ENCODE data around the gene VASN. TPM values are rescaled to one million over a fixed set of nuclear protein-coding genes. Genes with fewer than 3 reads are reported as not detected.

The VASN gene
- total and polyA plus RNA-seq, 5 donors = 10.7 to 21.3 (median 12.2) TPM

DNA sequence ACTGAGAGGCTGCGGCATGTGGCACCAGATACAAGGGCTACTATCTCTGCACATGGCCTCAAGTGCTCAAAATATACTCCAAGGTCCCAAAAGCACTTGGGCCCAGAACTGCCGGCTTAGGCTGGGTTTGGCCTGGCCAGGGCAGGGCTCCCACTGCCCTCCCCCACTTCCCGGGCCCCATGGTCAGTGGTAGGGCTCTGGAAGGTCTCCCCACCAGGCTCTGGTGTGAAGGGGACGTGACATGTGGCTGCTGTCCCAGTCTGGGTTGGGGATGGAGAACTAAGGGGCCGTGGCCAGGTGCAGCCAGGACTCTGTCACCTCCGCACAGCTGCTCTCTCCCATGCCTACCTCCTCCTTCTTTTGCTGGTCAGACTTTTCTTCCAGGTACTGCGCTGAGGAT, 14.8 kb upstream of the VASN start:
- no peak for DNase-seq
- Histone ChIP-seq H3K9me3 (ENCODE audit: control insufficient read depth, low read length) (no peaks in the 10 kb centered on the region), H3K27me3 (ENCODE audit: control insufficient read depth, insufficient read depth) (no peaks in the 10 kb centered on the region), H3K27ac (ENCODE audit: low read length) (no peak overlapping the region), H3K4me3 (ENCODE audit: low read length) (no peak overlapping the region), H3K4me1 (ENCODE audit: control insufficient read depth, insufficient read depth, low read length) (no peaks in the 10 kb centered on the region)
- WGBS = 90% methylated on average over 7 of the region's 7 CpGs
- ATAC-seq = no peak
- intact Hi-C loops (cut with DNase I) = no loop called here

DNA sequence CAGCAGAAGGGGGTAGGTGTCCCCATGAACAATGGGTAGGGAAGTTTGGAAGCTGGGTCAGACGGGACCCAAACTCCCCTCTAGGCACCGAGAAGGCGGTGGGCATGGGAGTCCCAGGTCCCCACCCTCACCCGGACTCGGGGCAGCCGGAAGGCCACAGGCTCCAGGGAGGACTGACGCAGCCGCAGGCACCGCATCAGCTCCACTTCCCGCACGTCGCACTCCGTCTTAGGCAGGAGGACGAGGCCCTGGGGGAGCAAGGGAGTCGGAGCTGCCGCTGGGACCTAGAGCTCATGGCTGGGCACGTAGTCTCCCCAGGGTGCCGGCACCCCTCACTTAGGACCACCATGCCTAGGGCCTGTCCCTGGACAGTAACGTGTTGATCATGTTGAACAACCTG, 13.4 kb upstream of the VASN start:
- ATAC-seq (no peak), DNase-seq (peak in 2 of 3 donors; percentile 51 to 60)
- no peak overlapping the region for H3K4me3 ChIP-seq (ENCODE audit: low read length)
- H3K9me3 ChIP-seq (ENCODE audit: control insufficient read depth, low read length) = no peaks in the 10 kb centered on the region
- H3K4me1 ChIP-seq (ENCODE audit: control insufficient read depth, insufficient read depth, low read length) = no peaks in the 10 kb centered on the region
- 97% methylated on average over 19 of the region's 19 CpGs for WGBS
- no peaks in the 10 kb centered on the region for H3K27me3 ChIP-seq (ENCODE audit: control insufficient read depth, insufficient read depth)
- intact Hi-C loops (cut with DNase I) = loop anchor here in 2 of 4 donors (2.0 kb wide), 2 partner anchors 45 to 49 kb away; no protein-coding TSS in a partner anchor
- no peak overlapping the region for H3K27ac ChIP-seq (ENCODE audit: low read length)

DNA sequence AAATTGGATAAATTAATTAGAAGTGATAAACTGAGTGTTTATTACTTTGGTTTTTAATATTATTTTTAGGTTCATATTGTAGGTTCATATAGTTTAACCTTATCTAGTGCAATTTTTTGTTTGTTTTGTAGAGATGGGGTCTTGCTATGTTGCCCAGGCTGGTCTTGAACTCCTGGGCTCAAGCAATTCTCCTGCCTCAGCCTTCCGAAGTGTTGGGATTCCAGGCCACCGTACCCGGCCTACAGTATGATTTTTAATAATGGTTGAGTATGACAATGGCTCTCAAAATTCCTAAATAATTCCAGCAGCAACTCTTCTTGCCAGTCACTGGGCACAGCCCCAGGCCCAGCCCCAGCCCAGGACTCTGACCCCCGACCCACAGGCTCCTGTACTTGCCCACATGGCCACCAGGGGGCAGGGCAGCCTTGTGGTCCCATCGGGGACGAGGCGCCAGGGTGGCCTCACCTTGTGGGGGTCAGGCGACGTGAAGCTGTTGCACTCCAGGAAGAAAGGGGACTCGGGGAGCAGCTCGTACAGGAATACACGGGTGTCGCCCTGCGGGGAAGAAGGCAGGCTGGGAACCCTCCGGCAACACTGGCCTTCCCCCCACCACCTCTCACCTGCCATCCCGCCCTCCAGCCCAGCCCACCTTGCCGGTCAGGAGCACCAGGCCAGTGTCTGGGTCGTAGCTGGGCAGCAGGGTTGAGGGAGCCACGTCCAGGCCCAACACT, 12.7 kb upstream of the VASN start:
- no peak overlapping the region for H3K27ac ChIP-seq (ENCODE audit: low read length)
- WGBS = 44% methylated on average over 19 of the region's 19 CpGs
- intact Hi-C loops (cut with DNase I) = loop anchor here (1.0 to 2.0 kb wide), 3 partner anchors 43 to 48 kb away; no protein-coding TSS in a partner anchor
- no peaks in the 10 kb centered on the region for H3K27me3 ChIP-seq (ENCODE audit: control insufficient read depth, insufficient read depth)
- no peaks in the 10 kb centered on the region for H3K4me1 ChIP-seq (ENCODE audit: control insufficient read depth, insufficient read depth, low read length)
- DNase-seq (peak; percentile 70 to 88 (median 88)), ATAC-seq (peak; percentile 64)
- H3K4me3 ChIP-seq (ENCODE audit: low read length) = no peak overlapping the region
- H3K9me3 ChIP-seq (ENCODE audit: control insufficient read depth, low read length) = no peaks in the 10 kb centered on the region

DNA sequence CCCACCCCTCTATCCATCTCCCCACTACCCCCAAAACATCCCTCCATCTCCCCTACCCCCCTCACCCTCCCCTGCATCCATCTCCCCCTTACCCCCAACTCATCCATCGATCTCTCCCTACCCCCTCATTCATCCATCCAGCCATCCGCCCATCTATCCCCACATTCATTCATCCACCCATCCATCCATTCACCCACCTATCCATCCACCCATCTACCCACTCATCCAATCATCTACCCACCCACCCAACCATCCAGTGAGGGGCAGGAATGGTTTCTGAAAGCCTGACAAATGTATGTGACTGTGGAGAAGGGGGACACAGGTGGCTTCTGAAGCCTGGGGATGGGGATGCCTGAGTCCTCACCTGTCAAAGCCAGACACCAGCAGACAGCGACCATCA, 11.7 kb upstream of the VASN start:
- Histone ChIP-seq H3K9me3 (ENCODE audit: control insufficient read depth, low read length) (no peaks in the 10 kb centered on the region), H3K4me1 (ENCODE audit: control insufficient read depth, insufficient read depth, low read length) (no peaks in the 10 kb centered on the region), H3K27me3 (ENCODE audit: control insufficient read depth, insufficient read depth) (no peaks in the 10 kb centered on the region), H3K27ac (ENCODE audit: low read length) (no peak overlapping the region), H3K4me3 (ENCODE audit: low read length) (no peak overlapping the region)
- intact Hi-C loops (cut with DNase I) = loop anchor here (1.0 to 2.0 kb wide), 3 partner anchors 42 to 47 kb away; no protein-coding TSS in a partner anchor
- WGBS = 93% methylated on average over 3 of the region's 3 CpGs
- ATAC-seq = no peak
- no peak for DNase-seq

DNA sequence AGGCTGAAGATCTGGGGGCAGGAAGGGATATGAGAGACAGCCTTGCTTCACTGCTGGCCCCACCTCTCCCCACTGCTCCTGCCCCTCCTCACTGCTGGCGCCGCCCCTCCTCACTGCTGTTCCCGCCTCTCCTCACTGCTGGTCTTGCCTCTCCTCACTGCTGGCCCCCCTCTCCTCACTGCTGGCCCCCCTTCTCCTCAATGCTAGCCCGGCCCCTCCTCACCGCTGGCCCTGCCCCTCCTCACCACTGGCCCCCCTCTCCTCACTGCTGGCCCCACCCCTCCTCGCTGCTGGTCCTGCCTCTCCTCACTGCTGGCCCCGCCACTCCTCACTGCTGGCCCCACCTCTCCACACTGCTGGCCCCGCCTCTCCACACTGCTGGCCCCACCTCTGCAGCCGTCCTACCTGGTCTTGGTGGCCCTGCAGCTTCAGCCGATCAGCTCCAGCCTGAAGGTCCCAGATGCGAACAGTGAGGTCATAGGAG, 11.1 kb upstream of the VASN start:
- no peaks in the 10 kb centered on the region for H3K9me3 ChIP-seq (ENCODE audit: control insufficient read depth, low read length)
- 95% methylated on average over 11 of the region's 11 CpGs for WGBS
- H3K27ac ChIP-seq (ENCODE audit: low read length) = no peak overlapping the region
- H3K4me3 ChIP-seq (ENCODE audit: low read length) = no peak overlapping the region
- ATAC-seq (no peak), DNase-seq (peak in 2 of 3 donors; percentile 54 to 57)
- intact Hi-C loops (cut with DNase I) = no loop called here
- H3K4me1 ChIP-seq (ENCODE audit: control insufficient read depth, insufficient read depth, low read length) = no peaks in the 10 kb centered on the region
- H3K27me3 ChIP-seq (ENCODE audit: control insufficient read depth, insufficient read depth) = no peaks in the 10 kb centered on the region

DNA sequence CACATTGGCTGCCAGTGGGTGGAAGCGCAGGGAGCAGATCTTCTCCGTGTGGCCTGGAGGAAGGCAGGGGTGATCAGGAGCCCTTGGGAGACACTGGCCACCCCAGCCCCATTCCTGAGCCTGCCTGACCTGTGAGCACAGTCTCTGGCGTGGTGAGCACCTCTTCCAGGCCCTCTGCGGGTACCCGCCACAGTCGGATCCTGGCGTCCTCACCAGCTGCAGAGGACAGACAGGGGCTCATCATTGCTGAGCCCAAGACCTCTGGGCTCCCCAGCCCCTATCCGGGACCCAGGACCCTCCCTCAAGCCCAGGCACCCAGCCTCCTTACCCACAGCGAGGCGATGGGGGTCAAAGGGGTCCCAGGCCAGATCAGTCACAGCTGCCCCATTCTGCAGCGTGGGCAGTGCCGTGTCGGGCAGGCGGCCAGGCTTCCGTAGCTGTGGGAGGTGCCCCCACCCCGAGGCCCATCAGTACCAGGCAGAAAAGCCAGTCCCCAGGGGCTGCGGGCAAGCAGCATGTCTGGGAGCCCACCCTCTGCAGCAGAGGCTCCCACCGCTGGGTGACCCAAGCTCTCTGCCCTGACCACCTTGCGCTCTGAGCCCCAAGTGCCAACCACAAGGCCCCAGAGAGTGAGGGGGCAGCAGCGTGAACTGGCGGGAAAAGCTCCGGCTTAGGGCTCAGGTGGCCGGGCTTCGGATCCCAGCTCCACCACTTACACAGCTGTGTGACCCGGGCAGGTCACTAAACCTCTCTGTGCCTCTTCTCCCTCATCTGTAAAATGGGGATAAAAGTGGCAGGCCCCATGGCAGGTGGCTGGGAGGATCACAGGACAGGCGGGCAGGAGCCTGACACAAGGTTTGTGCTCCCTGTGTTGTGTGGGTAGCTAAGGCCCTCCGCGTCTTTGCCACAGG, 10.4 kb upstream of the VASN start:
- no peaks in the 10 kb centered on the region for H3K4me1 ChIP-seq (ENCODE audit: control insufficient read depth, insufficient read depth, low read length)

DNA sequence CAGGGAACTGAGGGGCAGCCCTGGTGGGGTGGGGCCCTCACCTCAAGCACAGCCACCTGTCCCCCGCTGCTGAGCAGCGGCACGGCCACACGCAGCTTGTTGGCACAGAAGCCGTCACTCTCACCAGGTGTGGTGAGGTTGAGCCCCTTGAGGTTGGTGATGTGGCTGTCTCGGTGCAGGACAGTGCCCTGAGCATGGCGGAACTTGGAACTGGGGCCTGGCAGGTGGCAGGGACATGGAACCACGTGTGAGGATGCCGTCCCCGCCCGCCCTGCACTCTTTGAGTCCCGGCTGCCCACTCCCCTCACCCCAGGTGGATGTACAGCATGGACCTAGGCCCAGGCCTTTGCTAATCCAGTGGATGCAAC, 9.7 kb upstream of the VASN start:
- no peak for DNase-seq
- ATAC-seq = no peak
- Histone ChIP-seq H3K27me3 (ENCODE audit: control insufficient read depth, insufficient read depth) (no peaks in the 10 kb centered on the region), H3K27ac (ENCODE audit: low read length) (no peak overlapping the region), H3K4me3 (ENCODE audit: low read length) (no peak overlapping the region), H3K4me1 (ENCODE audit: control insufficient read depth, insufficient read depth, low read length) (no peaks in the 10 kb centered on the region), H3K9me3 (ENCODE audit: control insufficient read depth, low read length) (no peaks in the 10 kb centered on the region)
- 94% methylated on average over 12 of the region's 12 CpGs for WGBS
- intact Hi-C loops (cut with DNase I) = no loop called here

More for the DNA sequence above, 10.4 kb upstream of the VASN start:
- H3K4me3 ChIP-seq (ENCODE audit: low read length) = no peak overlapping the region
- H3K27me3 ChIP-seq (ENCODE audit: control insufficient read depth, insufficient read depth) = no peaks in the 10 kb centered on the region
- H3K9me3 ChIP-seq (ENCODE audit: control insufficient read depth, low read length) = no peaks in the 10 kb centered on the region
- peak; percentile 18 to 54 (median 48) for DNase-seq
- 96% methylated on average over 28 of the region's 28 CpGs for WGBS
- H3K27ac ChIP-seq (ENCODE audit: low read length) = no peak overlapping the region
- intact Hi-C loops (cut with DNase I) = no loop called here
- no peak for ATAC-seq

DNA sequence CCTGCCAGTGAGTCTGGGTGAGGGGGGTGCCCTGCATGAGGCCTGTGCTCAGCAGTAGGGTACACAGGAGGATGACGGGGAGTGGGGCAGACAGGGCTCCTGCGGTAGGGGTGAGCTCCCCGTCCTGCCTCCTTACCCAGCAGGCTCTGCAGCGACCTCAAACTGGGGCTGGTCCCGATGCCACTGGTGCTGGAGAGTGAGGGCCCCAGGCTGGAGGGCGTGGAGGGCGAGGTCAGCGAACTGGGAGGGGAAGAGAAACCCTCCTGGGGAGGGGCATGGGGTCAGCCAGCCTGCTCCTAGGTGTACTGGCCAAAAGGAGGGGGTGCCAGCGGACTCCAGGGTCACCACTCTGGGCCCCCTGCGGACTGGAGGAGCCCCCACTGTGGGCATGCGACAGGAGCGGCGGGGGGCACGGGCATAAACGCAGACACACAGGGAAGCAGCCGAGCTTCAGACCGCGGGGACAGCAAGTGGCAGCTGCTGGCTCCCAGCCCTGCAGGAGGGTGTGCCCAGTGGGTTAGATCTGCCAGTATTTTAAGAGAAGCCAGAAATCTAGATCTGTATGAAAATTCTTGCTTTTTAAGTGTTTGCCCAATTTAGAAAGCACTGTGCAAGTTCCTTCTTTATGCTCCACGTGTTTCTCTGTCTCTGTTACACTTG, 9.0 kb upstream of the VASN start:
- no peak for ATAC-seq
- intact Hi-C loops (cut with DNase I) = no loop called here
- no peaks in the 10 kb centered on the region for H3K27me3 ChIP-seq (ENCODE audit: control insufficient read depth, insufficient read depth)
- no peaks in the 10 kb centered on the region for H3K9me3 ChIP-seq (ENCODE audit: control insufficient read depth, low read length)
- DNase-seq = peak in 2 of 3 donors; percentile 47 to 55
- H3K4me3 ChIP-seq (ENCODE audit: low read length) = no peak overlapping the region
- no peaks in the 10 kb centered on the region for H3K4me1 ChIP-seq (ENCODE audit: control insufficient read depth, insufficient read depth, low read length)
- WGBS = 89% methylated on average over 19 of the region's 19 CpGs
- no peak overlapping the region for H3K27ac ChIP-seq (ENCODE audit: low read length)

DNA sequence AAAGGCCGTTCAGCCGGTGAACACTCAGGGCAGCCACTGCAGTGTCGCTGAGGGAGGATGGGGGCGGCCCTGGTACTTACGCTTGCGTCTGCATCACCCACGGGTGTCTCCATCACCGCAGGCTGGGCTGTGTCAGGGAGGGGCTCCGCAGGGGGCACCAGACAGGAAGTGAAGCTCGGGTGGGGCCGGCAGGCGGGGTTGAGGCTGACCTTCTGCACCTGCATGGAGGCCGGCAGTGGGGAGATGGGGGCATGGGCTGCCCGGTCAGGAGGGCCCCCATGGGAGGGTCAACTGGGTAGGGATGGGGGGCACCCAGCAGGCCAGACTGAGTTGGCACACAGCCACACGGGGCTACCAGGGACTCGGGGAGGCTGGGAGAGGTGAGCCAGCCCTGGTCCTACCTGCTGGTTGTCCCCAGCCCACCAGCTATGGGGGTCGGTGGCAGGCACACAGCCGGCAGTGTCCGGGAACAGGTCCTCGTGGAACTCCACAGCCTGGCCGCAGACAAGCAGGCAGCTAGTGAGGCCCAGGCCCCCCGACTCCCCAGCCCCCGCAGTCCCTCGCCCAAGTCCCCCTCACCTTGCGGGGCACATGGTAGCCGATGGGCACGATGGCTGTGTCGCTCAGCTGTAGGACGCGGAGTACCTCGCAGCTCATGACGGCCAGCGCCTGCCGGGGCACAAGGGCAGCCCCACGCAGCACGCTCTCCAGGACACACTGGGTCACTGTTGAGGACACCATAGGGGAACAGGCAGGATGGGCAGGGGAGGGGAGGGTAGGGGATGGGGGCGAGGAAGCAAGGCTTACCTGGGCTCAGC, 7.2 kb upstream of the VASN start:
- Histone ChIP-seq H3K4me1 (ENCODE audit: control insufficient read depth, insufficient read depth, low read length) (no peaks in the 10 kb centered on the region), H3K27ac (ENCODE audit: low read length) (no peak overlapping the region), H3K4me3 (ENCODE audit: low read length) (no peak overlapping the region), H3K27me3 (ENCODE audit: control insufficient read depth, insufficient read depth) (no peaks in the 10 kb centered on the region), H3K9me3 (ENCODE audit: control insufficient read depth, low read length) (no peaks in the 10 kb centered on the region)
- DNase-seq (peak in 2 of 3 donors; percentile 53 to 57), ATAC-seq (no peak)
- intact Hi-C loops (cut with DNase I) = no loop called here
- WGBS = 91% methylated on average over 37 of the region's 37 CpGs

DNA sequence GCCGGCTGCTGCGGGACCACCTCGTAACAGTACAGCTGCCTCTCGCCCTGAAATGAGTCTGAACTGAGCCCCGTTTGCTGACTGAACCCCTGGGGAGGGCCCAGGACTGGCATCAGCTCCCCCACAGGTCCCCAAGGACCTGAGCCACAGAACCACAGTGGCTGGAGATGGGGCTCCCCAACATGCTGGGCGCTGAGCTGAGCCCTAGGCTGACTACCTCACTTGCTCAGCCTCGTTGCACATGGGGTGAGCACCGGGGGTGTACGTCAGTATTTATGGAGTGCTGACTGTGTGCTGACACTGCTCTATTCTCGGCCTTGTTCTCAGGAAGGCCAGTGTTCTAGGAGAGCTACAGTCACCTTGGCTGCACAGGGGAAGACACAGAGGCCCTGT, 6.6 kb upstream of the VASN start:
- intact Hi-C loops (cut with DNase I) = no loop called here
- 95% methylated on average over 10 of the region's 10 CpGs for WGBS
- ATAC-seq (no peak), DNase-seq (no peak)
- no peaks in the 10 kb centered on the region for H3K9me3 ChIP-seq (ENCODE audit: control insufficient read depth, low read length)
- H3K4me1 ChIP-seq (ENCODE audit: control insufficient read depth, insufficient read depth, low read length) = no peaks in the 10 kb centered on the region
- no peaks in the 10 kb centered on the region for H3K27me3 ChIP-seq (ENCODE audit: control insufficient read depth, insufficient read depth)
- H3K4me3 ChIP-seq (ENCODE audit: low read length) = no peak overlapping the region
- no peak overlapping the region for H3K27ac ChIP-seq (ENCODE audit: low read length)

Data from right cardiac atrium (tissue), 5 donors.